Activated CD8-positive, alpha-beta memory T cell treated with anti-CD3 and anti-CD28 coated beads for 36 hours (primary cell): Measurements from ENCODE around the gene STUM. TPM values are rescaled to one million over a fixed set of nuclear protein-coding genes. Genes with fewer than 3 reads are reported as not detected.

Source experiments
- CTCF ChIA-PET: fragments of 350-600 bp; sonication (Branson Sonifier 250); formaldehyde crosslinking; loops from one replicate; lab custom pipeline; 2021; ENCODE audit warnings: antibody characterized with exemption; lab: Charles Lee
- POLR2A ChIA-PET: fragments of 350-600 bp; sonication (Branson Sonifier 250); formaldehyde crosslinking; loops from one replicate; lab custom pipeline; 2021; ENCODE audit warnings: antibody characterized with exemption; lab: Charles Lee
- total RNA-seq, 2 experiments: library from RNA; stranded (reverse); gene quantifications; one replicate each; pipeline ENCODE4 v1.2.3, GENCODE V29; 2021

The STUM gene
- total RNA-seq, 2 experiments from 2014 or later: not detected

DNA sequence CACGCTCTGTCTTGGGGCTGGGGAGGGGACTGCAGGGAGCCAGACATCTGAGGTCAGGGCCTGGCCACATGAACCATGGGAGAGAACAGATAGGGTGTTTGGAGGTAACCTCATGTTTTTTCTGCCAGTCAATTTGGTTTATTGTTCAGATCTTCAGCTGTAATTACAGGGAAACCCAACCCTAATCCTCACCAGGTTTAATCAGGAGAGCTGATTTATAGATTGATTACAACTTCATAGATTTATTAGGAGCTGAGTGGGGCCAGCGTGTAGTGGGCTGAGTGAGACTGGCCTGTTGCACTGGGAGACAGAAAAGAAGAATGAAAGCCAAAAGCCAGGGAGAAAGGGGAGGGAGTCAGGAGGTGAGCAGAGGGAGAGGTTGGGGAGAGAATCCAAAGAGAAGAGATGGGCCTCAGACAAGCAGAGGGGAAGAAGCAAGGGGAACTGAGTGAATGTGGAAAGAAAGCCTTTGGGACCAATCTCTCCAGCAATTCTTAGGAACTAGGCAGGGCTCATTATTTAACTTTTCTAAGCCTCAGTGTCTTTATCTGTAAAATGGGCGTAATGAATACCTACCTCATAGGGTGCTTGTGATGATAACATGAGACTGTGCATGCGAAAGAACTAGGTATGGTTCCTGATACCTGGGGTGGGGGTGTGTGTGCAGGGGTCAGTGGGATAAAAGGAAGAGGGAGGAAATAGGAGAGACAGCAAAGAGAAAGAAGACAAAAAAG lies 17.0 kb upstream of the STUM start:
- ChIA-PET CTCF (interaction anchor here (1.4 kb wide), 1 partner anchor 11 kb away, joined by 4 read pairs; no protein-coding TSS in a partner anchor), POLR2A (no interaction called here)

DNA sequence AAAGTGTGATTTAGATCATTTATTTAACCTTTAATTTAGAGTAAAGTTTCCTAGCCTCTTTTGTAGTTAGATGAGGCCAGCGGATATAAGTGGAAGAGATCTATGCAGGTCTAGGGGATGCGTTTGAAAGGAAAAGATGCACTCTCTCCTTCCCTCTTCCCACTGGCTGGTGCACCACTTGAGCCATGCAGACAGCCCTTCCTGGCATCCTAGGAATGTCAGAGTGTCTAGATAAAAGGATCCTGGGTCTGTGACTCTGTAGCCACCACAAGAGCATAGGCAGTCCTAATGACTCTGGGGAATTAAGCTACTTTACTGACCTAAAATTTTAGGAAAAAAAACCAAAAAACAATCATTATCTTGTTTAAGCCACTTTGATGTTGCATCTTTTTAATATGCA lies 16.0 kb upstream of the STUM start:
- POLR2A ChIA-PET: no interaction called here
- CTCF ChIA-PET: interaction anchor here (1.4 to 1.6 kb wide), 2 partner anchors 12 to 76 kb away, joined by 4 read pairs; no protein-coding TSS in a partner anchor

DNA sequence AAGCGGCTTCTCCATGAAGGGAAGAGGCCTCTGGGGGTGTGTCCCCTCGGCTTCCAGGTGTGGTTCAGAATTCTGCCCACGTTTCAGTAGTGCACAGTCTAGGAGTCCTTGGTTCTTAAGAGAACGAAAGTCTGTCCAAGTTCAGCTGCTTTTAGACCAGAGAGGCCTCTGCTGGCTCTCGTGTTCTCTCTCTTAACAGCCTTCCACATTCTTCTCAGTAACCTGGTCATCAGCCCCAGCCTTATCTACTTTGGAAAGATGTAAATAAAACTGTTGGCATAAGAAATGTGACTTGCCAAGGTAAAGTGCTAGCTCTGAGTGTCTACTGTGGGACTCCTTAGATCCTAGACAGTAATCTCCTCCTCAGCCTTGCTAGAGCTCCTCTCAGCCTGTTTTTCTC lies 15.3 kb upstream of the STUM start:
- ChIA-PET POLR2A (no interaction called here), CTCF (interaction anchor here (1.6 kb wide), 1 partner anchor 75 kb away, joined by 4 read pairs; no protein-coding TSS in a partner anchor)

DNA sequence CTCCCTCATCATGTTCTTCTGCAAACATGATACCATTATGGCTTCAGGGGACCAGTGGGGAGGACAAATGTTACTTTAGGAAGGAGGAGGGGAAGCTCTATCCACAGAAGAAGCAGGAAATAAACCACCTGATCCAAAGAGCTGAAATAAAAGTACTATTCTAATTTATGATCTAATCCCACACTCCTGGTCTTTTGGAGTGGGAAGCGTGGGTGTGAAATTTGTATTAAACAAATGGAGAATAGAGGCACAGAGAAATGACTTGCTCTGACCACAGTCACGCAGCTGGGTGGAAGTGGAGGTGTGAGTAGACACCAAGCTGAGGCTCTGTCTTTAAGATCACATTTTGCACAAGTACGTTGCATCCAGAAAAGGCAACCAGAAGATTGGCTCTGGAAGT lies 14.5 kb upstream of the STUM start:
- CTCF ChIA-PET: interaction anchor here (0.5 to 1.6 kb wide), 2 partner anchors 74 to 1984 kb away, joined by 4 read pairs; no protein-coding TSS in a partner anchor
- POLR2A ChIA-PET: interaction anchor here (0.6 kb wide), 1 partner anchor 71 kb away, joined by 3 read pairs; no protein-coding TSS in a partner anchor

DNA sequence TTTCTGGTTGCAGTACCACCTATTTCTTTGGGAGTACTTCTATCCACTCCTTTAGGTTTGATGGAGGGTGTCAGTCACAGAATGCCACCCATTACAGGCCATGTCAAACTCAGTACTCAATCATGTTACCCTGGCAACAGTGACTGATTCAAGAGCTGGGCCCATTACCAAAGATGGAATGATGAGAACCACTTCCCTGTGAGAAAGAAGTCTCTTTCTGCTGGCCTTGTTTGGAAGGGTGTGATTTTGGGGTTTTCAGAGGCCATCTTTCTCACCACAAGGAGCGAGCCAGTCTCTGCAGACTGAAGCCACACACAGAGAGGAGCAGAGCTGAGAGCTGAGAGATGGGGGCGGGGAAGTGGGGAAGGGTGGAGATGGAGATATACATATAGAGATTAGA lies 13.9 kb upstream of the STUM start:
- ChIA-PET POLR2A (interaction anchor here (0.6 kb wide), 1 partner anchor 70 kb away, joined by 3 read pairs; no protein-coding TSS in a partner anchor), CTCF (no interaction called here)

DNA sequence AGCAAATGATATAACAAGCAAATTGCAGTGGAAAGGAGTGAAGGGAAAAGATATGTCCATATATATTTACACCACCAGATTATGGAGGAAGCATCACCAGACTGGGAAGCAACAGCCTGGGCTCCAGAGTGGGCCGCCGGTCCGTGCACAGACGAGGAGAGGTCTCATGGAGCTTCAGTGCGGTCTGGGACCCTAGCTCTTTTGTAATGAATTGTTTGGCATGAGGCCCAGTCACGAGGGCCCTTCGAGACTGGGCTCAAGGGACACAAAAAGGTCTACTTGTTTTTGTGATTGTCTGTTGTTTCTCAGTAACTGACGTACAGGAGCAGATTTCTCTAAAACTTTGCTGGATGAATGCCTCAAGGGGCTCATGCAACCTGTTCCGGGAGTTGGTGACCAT lies 12.9 kb upstream of the STUM start:
- POLR2A ChIA-PET: no interaction called here

DNA sequence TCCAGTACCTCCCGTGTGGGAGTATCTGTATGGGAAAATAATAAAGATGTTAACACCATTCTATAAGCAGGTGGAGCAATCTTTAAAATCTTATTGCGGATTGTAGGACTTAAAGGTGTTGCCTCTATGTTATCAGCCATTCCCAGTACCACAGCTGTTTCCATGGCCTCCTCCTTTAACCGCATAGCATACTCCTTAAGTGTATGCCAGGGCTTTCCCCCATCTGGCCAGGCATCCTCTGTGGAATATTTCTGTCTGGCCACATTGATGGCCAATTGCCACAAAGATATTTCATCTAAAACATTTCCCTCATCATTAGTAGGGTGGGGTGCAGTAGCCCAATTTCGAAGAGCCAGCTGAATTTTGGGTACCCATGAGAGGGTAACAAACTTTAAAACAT lies 7.3 kb upstream of the STUM start:
- POLR2A ChIA-PET: no interaction called here
- CTCF ChIA-PET: no interaction called here

More for the DNA sequence above, 12.9 kb upstream of the STUM start:
- CTCF ChIA-PET: no interaction called here

DNA sequence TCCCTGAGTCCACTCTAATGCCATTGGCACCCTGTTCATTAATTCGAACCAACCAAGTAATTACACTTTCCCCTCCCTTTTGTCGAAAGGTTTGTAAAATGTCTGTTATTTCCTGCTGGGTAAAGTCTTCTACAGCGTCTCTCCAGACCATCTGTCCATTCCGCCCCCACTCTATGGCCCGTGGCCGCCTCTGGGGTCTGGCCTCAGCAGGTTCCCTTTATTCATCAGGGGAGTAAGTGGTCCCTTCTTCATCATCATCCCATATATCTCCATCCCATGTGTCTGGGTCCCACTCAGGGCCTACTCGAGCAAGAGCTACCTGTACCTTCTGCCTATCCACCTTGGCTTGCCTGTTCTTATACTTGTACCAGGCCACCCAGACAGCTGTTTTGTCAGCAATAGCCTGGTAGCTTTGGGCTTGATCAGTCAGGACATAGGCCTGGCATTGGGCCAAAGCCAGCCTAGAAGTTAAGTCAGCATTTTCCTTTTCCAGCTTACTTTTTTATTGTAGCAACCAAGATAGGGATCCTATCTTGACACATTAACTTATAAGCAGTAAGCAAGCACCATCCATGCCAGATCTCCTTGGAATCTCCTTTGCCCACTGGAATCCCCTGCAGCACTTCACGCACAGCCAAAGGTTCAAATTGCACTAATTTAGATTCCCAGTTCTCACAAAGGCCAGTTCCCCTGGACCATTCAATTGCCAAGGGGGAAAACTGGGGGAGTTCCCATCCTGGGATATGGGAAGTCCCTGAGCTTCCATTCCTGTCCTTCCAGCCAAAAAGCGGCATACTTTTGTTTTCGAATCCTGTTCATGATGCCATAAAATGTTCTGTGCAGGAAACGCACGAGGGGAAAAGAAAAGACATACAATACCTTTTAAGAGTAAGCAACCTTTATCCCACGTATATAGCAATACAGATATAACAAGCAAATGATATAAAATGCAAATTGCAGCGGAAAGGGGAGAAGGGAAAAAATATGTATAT lies 6.6 kb upstream of the STUM start:
- ChIA-PET POLR2A (no interaction called here), CTCF (no interaction called here)

DNA sequence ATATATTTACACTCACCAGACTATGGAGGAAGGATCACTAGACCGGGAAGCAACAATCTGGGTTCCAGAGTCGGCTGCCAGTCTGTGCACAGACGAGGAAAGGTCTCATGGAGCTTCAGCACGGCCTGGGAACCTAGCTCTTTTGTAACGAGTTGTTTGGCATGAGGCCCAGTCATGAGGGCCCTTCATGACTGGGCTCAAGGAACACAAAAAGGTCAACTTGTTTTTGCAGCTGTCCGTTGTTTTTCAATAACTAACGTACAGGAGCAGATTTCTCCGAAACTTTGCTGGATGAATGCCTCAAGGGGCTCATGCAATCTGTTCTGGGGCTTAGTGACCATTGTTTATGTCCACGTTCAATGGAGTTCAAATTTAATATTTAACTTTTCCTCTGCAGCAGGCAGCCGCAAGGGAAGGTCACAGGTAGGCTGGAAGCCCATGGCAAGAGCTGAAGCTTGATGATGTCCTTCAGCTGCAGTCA lies 5.9 kb upstream of the STUM start:
- POLR2A ChIA-PET: no interaction called here
- CTCF ChIA-PET: no interaction called here

DNA sequence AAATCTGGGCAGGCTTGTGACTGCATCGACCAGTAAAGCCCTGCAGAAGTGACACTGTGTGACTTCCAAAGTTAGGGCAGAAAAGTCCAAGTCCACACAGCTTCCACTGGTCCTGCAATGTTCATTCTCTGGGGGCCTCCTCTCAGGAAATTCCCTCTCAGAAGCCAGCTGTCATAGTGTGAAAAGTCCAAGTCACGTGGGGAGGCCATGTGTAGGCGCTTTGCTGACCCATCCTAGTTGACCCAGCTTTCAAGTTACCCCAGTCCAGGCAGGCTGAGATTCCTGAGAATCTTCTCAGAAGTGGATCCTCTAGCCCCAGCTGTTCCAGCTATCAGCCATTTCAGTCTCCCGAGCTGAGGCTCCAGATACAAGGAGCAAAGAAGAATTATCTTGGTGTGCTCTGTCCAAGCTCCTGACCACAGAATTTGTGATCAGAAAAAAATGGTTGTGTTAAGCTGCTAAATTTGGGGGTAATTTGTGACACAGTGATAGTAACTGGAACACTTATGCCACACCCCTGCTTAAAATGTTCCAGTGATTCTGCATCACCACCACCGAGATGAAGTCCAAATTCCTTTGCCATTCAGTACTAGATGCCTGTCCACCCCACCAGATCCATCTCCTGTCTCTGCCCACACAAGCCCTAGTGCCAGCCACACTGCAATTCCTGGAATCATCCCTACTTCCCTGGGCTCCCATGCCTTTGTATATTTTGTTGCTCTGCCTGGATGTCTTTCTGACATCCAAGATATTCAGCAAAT lies 2.5 kb upstream of the STUM start:
- CTCF ChIA-PET: interaction anchor here (0.5 to 2.1 kb wide), 6 partner anchors 17 to 393 kb away, joined by 3 to 7 read pairs (median 3); no protein-coding TSS in a partner anchor
- POLR2A ChIA-PET: no interaction called here

DNA sequence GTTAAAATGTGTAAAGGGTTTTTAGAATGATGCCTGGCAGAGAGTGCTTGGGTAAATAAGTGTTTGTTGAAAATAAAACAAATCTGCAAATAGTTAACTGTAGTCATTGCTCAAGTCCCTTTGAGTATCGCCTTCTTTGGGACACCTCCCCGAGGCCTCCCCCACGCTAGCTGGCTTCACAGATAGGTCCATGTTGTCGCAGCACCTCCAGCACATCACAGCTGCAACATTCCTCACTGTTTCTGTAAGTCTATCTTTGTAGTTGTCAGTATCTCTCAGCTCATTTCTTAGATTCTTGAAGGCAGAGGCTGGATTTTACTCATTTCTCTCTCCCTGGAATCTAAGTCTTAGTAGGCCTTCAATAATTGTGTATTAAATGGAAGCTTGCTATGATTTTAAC lies 1.6 kb upstream of the STUM start:
- ChIA-PET POLR2A (no interaction called here), CTCF (interaction anchor here (0.5 to 2.1 kb wide), 7 partner anchors 13 to 188 kb away, joined by 3 to 7 read pairs (median 3); no protein-coding TSS in a partner anchor)

DNA sequence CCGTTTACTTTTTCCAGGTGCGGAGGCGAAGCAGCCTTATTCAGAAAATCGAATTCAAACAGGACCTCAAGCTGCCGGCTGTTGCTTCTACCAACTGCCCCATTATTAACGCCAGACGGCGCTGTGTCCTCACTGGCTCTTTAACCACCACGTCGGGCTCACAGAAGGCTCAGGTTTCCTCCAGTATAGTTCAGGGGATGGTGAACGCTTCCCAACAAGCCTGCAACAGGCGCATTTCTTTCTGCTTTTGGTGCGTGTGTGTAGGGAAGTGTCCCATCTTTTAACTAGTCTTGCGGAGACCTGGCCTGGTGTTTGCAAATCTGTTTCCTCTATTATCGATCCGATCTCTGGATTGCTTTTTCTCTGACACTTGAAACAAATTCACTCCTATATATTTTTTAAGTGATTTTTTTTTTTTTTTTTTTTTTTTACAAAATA lies 791 bp upstream of the STUM start:
- ChIA-PET CTCF (interaction anchor here (0.6 to 2.7 kb wide), 7 partner anchors 12 to 243 kb away, joined by 3 to 8 read pairs (median 4); partner anchors contain the start of gene PARP1), POLR2A (no interaction called here)

DNA sequence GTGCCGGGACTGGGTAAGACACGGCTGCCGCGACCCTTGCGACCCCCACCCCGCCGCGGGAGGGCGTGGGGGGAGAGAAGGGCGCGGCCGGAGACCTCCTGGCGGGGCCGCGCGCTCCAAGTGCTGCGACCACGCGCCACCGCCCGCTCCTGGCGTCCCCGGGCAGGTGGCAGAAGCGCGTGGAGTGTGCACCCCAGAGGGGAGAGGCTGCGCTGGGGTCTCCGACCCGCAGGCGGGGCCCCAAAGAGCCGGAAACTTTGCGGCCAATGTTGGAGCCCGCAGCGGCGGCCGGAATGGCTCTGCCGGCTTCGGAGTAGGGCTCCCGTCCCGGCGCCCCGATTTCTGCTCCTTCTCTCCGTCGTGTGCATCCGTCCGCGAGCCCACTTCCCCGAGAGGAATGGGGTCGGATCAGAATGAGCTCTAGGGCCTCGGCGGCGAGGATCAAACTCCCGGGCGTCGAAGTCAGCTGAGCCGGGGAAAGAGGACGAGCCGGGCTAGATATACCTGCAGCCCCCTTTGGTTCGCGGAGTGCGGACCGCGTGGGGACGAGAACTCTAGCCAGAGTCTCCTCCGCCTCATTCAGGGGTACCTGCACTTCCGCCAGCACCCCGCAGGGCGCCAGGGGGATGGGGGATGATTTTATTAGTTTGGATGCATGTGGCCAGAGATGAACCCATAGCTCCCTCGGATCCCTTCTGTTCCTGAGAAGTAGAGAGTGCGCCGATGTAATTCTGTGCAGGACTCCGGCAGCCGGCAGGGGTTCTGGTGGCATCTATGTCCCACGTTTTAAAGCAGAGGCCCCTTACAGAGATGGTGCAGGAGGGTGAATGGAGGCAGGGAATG lies 751 bp downstream of the STUM start:
- ChIA-PET POLR2A (no interaction called here), CTCF (interaction anchor here (1.9 to 2.7 kb wide), 2 partner anchors 59 to 142 kb away, joined by 7 to 8 read pairs; partner anchors contain the start of gene PARP1)

DNA sequence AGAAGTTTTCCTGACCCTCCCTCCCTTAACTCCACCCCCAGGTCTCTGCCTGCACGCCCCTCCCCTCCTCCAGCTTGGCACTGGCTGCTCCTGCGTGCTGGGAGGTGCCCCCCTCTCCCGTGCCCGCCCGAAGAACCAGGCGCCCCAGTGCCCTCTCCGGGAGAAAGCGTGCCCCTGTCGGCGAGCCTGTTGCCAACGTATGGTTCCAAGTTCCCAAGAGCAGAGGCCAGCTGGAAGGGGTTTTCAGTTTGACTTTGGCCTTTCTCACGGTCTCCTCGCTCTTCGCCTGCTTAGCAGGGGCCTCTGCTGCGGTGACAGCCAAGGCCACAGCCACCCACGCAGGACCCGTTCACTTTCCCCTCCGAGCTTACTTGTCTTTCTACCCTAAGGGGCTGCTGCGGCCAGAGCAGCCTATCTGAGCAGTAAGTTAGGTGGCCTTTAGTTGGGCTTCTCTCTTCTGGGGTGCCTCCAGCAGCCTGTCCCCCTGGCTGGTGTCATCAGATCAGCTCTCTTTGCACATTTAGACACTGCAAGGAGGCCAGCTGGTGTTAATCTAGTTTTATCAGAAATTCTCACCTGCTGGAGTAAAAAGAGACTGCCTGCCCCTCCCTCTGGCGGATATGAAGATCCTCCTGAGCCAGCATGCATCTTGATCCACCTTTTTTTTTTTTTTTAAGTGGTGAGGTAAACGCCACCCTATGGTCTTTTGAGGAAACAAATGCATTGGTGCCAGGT lies 1.5 kb downstream of the STUM start:
- ChIA-PET POLR2A (no interaction called here), CTCF (interaction anchor here (0.7 to 2.7 kb wide), 3 partner anchors 58 to 179 kb away, joined by 3 to 8 read pairs (median 7); partner anchors contain the start of gene PARP1)

DNA sequence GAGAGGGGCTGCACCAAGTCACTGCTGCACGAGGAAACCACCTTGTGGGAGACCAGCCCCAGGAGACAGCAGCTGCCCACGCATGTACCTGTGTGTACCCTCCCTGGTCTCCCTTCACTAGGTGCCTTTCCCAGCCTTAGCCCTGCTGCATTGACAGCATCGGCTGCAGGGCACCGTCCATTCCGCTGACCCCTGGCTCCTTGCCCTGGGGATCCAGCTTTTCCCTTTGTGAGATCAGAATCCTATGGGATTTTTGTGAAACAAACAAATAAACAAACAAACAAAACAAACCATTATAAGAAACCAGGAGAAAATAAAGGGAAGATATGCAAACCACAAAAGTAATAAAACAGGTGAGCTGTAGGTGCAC lies 2.1 kb downstream of the STUM start:
- POLR2A ChIA-PET: no interaction called here

DNA sequence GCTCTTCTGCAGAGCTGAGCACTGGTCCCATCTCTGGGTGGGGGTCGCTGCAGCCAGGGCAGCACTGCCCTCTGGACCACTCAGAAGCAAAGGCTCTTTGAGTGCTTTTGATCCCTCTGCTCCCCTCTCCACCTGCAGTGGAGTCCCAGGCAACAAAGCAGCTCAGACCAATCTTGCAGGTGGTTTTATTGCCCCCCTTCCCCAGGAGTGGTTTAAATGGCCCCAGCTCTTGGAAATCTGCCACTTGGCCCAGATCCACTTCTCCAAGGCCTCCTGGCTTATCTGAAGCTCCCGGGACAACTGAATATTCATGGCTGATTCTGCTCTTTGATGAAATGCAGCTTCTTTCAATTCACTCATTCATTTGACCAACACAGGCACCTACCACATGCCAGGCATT lies 2.7 kb downstream of the STUM start:
- POLR2A ChIA-PET: no interaction called here
- CTCF ChIA-PET: interaction anchor here (1.9 kb wide), 1 partner anchor 57 kb away, joined by 7 read pairs; no protein-coding TSS in a partner anchor

More for the DNA sequence above, 2.1 kb downstream of the STUM start:
- CTCF ChIA-PET: interaction anchor here (0.7 to 2.7 kb wide), 3 partner anchors 57 to 180 kb away, joined by 3 to 8 read pairs (median 7); partner anchors contain the start of gene PARP1

DNA sequence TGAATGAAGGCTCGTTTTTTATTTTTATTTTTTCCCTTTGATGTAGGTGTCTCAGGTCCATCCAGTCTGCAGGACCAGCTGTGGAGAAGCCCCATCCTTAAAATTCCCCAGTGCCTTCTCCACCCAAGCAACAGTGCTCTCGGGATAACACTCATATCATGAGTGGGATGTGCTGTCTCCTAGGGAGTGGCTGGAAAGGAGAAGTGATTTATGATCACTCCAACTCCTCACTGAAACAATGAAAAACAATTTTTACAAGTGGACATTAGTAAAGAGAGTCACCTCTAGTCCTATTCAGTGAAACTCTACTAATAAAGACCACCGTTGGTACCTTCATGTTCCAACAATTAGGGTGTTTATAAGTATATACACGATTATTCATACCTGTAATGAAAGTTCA lies 3.5 kb downstream of the STUM start:
- POLR2A ChIA-PET: no interaction called here
- CTCF ChIA-PET: no interaction called here
